ENCODE results near the gene SNX30. TPM values are rescaled to one million over a fixed set of nuclear protein-coding genes. Genes with fewer than 3 reads are reported as not detected.

The SNX30 gene
- total RNA-seq, 1 donor from 2014 or later: 4.3 TPM

- DNase-seq (no peak), ATAC-seq (no peak)
- intact Hi-C loops (cut with micrococcal nuclease): no loop called here
Measured at GRCh38 chr9:112896131-112896530, 145.6 kb downstream of the SNX30 start.

GRCh38 chr9:112898872-112899311 is 148.3 kb downstream of the SNX30 start:
- intact Hi-C loops (cut with micrococcal nuclease): no loop called here
- no peak for ATAC-seq
- no peak for DNase-seq

GRCh38 chr9:112900488-112900887 is 149.9 kb downstream of the SNX30 start:
- DNase-seq: no peak
- ATAC-seq: no peak
- intact Hi-C loops (cut with micrococcal nuclease): no loop called here

GRCh38 chr9:112900901-112901300 is 150.3 kb downstream of the SNX30 start:
- ATAC-seq (no peak), DNase-seq (no peak)
- intact Hi-C loops (cut with micrococcal nuclease): no loop called here

- no peak for ATAC-seq
- no peak for DNase-seq
- intact Hi-C loops (cut with micrococcal nuclease): no loop called here
Measured at GRCh38 chr9:112905084-112905483, 154.5 kb downstream of the SNX30 start.

GRCh38 chr9:112911736-112912135 is 161.2 kb downstream of the SNX30 start:
- no peak for DNase-seq
- no peak for ATAC-seq
- intact Hi-C loops (cut with micrococcal nuclease): no loop called here

GRCh38 chr9:112912636-112913035 is 162.1 kb downstream of the SNX30 start:
- intact Hi-C loops (cut with micrococcal nuclease): no loop called here
- ATAC-seq (no peak), DNase-seq (no peak)

- ATAC-seq (no peak), DNase-seq (no peak)
- intact Hi-C loops (cut with micrococcal nuclease): no loop called here
Measured at GRCh38 chr9:112913326-112913725, 162.8 kb downstream of the SNX30 start.

GRCh38 chr9:112914524-112914923 is 164.0 kb downstream of the SNX30 start:
- peak; percentile 51 for ATAC-seq
- DNase-seq: no peak

GRCh38 chr9:112917047-112917986 is 166.8 kb downstream of the SNX30 start:
- intact Hi-C loops (cut with micrococcal nuclease): no loop called here
- no peak for DNase-seq
- ATAC-seq: no peak

More at GRCh38 chr9:112914524-112914923, 164.0 kb downstream of the SNX30 start:
- intact Hi-C loops (cut with micrococcal nuclease): no loop called here

GRCh38 chr9:112917987-112918362 is 167.4 kb downstream of the SNX30 start:
- intact Hi-C loops (cut with micrococcal nuclease): no loop called here
- DNase-seq (no peak), ATAC-seq (no peak)

GRCh38 chr9:112921549-112921948 is 171.0 kb downstream of the SNX30 start:
- DNase-seq (no peak), ATAC-seq (peak; percentile 57)
- intact Hi-C loops (cut with micrococcal nuclease): no loop called here

Other genes with a start within 250 kb of the SNX30 start
- 15.1 TPM for gene INIP, start 32.6 kb upstream of the SNX30 start, total RNA-seq
- not detected for gene SLC46A2, start 140.1 kb downstream of the SNX30 start, total RNA-seq